ENCODE measurements around the gene RYR2.
"Not testable (repeated sequence)": the region's sequence is repeated elsewhere in the genome, so short reads cannot be mapped to it uniquely, and the experiment has no call there.

- TF ChIP-seq CTCF, POLR2AphosphoS5 (IDR thresholded peaks at IDR 0.05): not testable (repeated sequence)
Observed at GRCh38 chr1:237843516-237843915, 801.5 kb downstream of the RYR2 start.
